Cardiac muscle cell (in vitro differentiated cells and primary cell): ENCODE data around the gene NOL4L. TPM values are rescaled to one million over a fixed set of nuclear protein-coding genes. Genes with fewer than 3 reads are reported as not detected.
"Not testable (repeated sequence)": the region's sequence is repeated elsewhere in the genome, so short reads cannot be mapped to it uniquely, and the experiment has no call there.

Source experiments
- DNase-seq, 2 donors: peaks; one replicate each; pipeline versions ENCODE4 v3.0.0 to v3.0.0-alpha.2; 2010 to 2017; ENCODE audit warnings: low read depth in 1 of 2, low spot score in 1 of 2
- H3K27ac ChIP-seq: fragments of 200-600 bp; sonication (generic); 2 replicates; pipeline ENCODE4 v1.5.1; 2016
- H3K27me3 ChIP-seq: fragments of 200-600 bp; sonication (generic); 2 replicates; pipeline ENCODE4 v1.6.0; 2016; ENCODE audit warnings: control low read depth
- H3K36me3 ChIP-seq: fragments of 200-600 bp; sonication (generic); 2 replicates; pipeline ENCODE4 v1.5.1; 2016; ENCODE audit warnings: control low read depth
- H3K4me1 ChIP-seq: fragments of 200-600 bp; sonication (generic); 2 replicates; pipeline ENCODE4 v1.8.1; 2017; ENCODE audit warnings: low read depth, mild to moderate bottlenecking, mixed run types
- H3K4me3 ChIP-seq: fragments of 200-600 bp; sonication (generic); 2 replicates; pipeline ENCODE4 v1.5.1; 2016; ENCODE audit warnings: mild to moderate bottlenecking
- H3K9me3 ChIP-seq: fragments of 200-600 bp; sonication (generic); 2 replicates; pipeline ENCODE4 v1.5.1; 2017; ENCODE audit warnings: low read depth, mild to moderate bottlenecking, control low read depth
- CTCF ChIP-seq: IDR thresholded peaks from 2 replicates; pipeline ENCODE4 v1.5.1; 2012; ENCODE audit warnings: low read depth, mild to moderate bottlenecking, low read length
- polyA plus RNA-seq: library from polyadenylated mRNA; unstranded; fragments of >200 nt; fragmentation: Nextera tagmentation; extraction: Ambion mirVana; gene quantifications from 2 replicates; pipeline ENCODE4 v1.2.1, GENCODE V29; 2016
- total RNA-seq: library from RNA; depleted of rRNA; stranded (reverse); fragments of >200 nt; gene quantifications from 2 replicates; pipeline ENCODE4 v1.2.3, GENCODE V29; 2016

Gene NOL4L
- total and polyA plus RNA-seq, 2 experiments from 2014 or later, result 29.9 to 42.9 TPM

- Histone ChIP-seq H3K36me3 (no peaks in the 10 kb centered on the region), H3K27me3 (no peaks in the 10 kb centered on the region), H3K27ac (peak overlapping the region; percentile 22), H3K9me3 (no peaks in the 10 kb centered on the region), H3K4me1 (peaks cover 22% of the 10 kb centered on the region), H3K4me3 (no peak overlapping the region)
- no peak for TF ChIP-seq CTCF
- no peak for DNase-seq
Measured at GRCh38 chr20:32466739-32467505, 118.2 kb downstream of the NOL4L start.

- H3K4me3 ChIP-seq, result not testable (repeated sequence)
Measured at GRCh38 chr20:32465901-32466675, 119.0 kb downstream of the NOL4L start.

GRCh38 chr20:32465092-32465900 is 119.8 kb downstream of the NOL4L start:
- peaks cover 20% of the 10 kb centered on the region for H3K4me1 ChIP-seq
- TF ChIP-seq CTCF, result no peak
- H3K4me3 ChIP-seq, result no peak overlapping the region
- no peaks in the 10 kb centered on the region for H3K9me3 ChIP-seq
- peak overlapping the region; percentile 17 for H3K27ac ChIP-seq
- H3K27me3 ChIP-seq, result no peaks in the 10 kb centered on the region
- peak in 1 of 2 donors; percentile 86 for DNase-seq
- no peaks in the 10 kb centered on the region for H3K36me3 ChIP-seq

More at GRCh38 chr20:32465901-32466675, 119.0 kb downstream of the NOL4L start:
- not testable (repeated sequence) for H3K27me3 ChIP-seq, H3K36me3 ChIP-seq, H3K9me3 ChIP-seq, DNase-seq
- H3K27ac ChIP-seq, result peak overlapping the region; percentile 22
- H3K4me1 ChIP-seq, result peaks cover 22% of the 10 kb centered on the region

GRCh38 chr20:32464401-32465091 is 120.6 kb downstream of the NOL4L start:
- Histone ChIP-seq H3K27me3 (no peaks in the 10 kb centered on the region), H3K9me3 (no peaks in the 10 kb centered on the region), H3K27ac (peak overlapping the region; percentile 7), H3K4me3 (no peak overlapping the region), H3K4me1 (peaks cover 15% of the 10 kb centered on the region), H3K36me3 (no peaks in the 10 kb centered on the region)
- no peak for TF ChIP-seq CTCF
- DNase-seq, result no peak

GRCh38 chr20:32463642-32464400 is 121.3 kb downstream of the NOL4L start:
- H3K27me3 ChIP-seq, result no peaks in the 10 kb centered on the region
- peak overlapping the region; percentile 7 for H3K27ac ChIP-seq
- H3K4me1 ChIP-seq, result peaks cover 15% of the 10 kb centered on the region
- H3K36me3 ChIP-seq, result no peaks in the 10 kb centered on the region
- no peak for TF ChIP-seq CTCF
- DNase-seq, result peak in 1 of 2 donors; percentile 34
- H3K4me3 ChIP-seq, result no peak overlapping the region
- H3K9me3 ChIP-seq, result no peaks in the 10 kb centered on the region
